Fibroblast of pulmonary artery (primary cell): ENCODE results near the gene CADPS.

ENCODE experiments used
- DNase-seq: peaks from one replicate; pipeline ENCODE4 v3.0.0-alpha.2; 2010; ENCODE audit warnings: low read depth
- H3K4me3 ChIP-seq: replicated peaks from 2 replicates; pipeline ENCODE4 v1.5.1; 2011; ENCODE audit warnings: low read depth, mild to moderate bottlenecking, control low read depth, low read length, moderate library complexity
- CTCF ChIP-seq: IDR thresholded peaks from 2 replicates; pipeline ENCODE4 v1.5.1; 2011; ENCODE audit warnings: mild to moderate bottlenecking, control low read depth, low read length, inconsistent platforms; ENCODE audit errors: missing control alignments

The CADPS gene

GRCh38 chr3:62723166-62723913 is 151.9 kb downstream of the CADPS start:
- no peak for DNase-seq
- TF ChIP-seq CTCF, result no peak
- no peak overlapping the region for H3K4me3 ChIP-seq

- no peak overlapping the region for H3K4me3 ChIP-seq
- no peak for DNase-seq
- TF ChIP-seq CTCF, result no peak
Measured at GRCh38 chr3:62722344-62722743, 152.9 kb downstream of the CADPS start.

- TF ChIP-seq CTCF, result no peak
- H3K4me3 ChIP-seq, result no peak overlapping the region
- DNase-seq, result no peak
Measured at GRCh38 chr3:62718515-62719320, 156.5 kb downstream of the CADPS start.

GRCh38 chr3:62718011-62718410 is 157.2 kb downstream of the CADPS start:
- no peak for DNase-seq
- no peak overlapping the region for H3K4me3 ChIP-seq
- TF ChIP-seq CTCF, result no peak

GRCh38 chr3:62712746-62713145 is 162.5 kb downstream of the CADPS start:
- H3K4me3 ChIP-seq, result no peak overlapping the region
- no peak for DNase-seq
- no peak for TF ChIP-seq CTCF

GRCh38 chr3:62710751-62711150 is 164.5 kb downstream of the CADPS start:
- no peak overlapping the region for H3K4me3 ChIP-seq
- no peak for DNase-seq
- TF ChIP-seq CTCF, result no peak
